Measurements from ENCODE around the gene STARD8. TPM values are rescaled to one million over a fixed set of nuclear protein-coding genes. Genes with fewer than 3 reads are reported as not detected.

Gene STARD8
- total RNA-seq, 1 donor from 2014 or later, result 1.7 TPM

- no peak for DNase-seq
Observed at GRCh38 chrX:68691921-68692320, 44.5 kb downstream of the STARD8 start.

DNA sequence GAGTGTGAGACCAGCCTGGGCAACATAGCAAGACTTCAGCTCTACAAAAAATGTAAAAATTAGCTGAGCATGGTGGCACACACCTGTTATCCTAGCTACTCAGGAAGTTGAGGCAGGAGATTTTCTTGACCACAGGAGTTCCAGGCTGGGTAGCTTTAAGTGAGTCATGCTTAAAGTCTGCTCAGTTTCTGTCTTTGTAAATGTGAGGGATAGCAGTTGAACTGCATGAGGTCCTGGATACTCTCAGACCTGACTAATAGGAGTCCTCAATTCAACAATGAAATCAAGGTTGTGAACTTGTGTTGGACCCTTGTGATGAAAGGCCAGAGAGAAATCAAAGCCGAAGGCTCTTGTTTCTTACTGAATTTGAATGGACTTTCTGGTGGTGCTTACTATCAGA is 45.2 kb downstream of the STARD8 start:
- no peak for DNase-seq

DNA sequence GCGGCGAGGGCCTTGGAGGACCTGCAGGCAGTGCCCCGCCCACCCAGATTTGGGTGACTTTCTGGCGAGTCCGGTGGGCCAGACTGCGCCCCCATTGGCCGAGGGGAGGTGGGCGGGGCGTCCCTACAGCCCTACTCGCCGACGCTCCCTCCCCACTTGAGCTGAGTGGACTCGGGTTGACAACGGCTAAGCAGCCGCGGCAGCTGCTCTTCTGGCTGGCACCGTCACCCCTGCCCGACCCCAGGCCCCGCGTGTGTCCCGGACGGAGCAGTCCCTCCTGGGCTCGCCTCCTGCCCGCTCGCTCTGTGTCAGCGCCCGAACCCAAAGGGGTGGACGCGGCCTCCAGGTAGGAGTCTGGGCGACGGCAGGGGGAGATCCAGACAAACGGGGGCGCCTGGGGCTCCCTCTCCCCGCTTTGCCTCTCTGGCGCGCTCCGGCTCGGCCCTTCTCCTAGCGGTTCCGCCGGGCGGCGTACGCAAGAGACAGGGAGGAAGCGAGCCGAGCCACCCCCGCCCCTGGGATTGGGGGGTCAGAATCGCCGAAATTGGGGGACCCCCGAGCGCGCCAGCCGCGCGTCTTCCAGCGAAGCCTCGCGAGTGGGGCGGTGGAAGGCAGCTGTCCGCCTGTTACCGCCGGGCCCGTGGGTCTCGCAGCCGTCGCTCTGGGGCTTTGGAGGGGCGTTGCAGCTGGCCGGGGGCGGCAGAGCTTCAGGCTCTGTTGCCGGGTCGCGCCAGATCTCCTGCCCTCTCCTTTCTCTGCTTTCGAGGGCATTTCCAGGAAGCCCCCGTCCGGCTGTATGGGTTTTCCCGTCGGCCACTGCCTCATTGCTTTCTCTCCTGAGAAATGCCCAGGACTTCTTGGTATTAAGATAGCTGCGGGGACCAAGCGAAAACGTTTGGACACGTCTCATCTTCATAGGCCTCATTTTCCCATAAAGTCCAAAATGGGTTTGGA is 46.3 kb downstream of the STARD8 start:
- DNase-seq, result peak; percentile 34

DNA sequence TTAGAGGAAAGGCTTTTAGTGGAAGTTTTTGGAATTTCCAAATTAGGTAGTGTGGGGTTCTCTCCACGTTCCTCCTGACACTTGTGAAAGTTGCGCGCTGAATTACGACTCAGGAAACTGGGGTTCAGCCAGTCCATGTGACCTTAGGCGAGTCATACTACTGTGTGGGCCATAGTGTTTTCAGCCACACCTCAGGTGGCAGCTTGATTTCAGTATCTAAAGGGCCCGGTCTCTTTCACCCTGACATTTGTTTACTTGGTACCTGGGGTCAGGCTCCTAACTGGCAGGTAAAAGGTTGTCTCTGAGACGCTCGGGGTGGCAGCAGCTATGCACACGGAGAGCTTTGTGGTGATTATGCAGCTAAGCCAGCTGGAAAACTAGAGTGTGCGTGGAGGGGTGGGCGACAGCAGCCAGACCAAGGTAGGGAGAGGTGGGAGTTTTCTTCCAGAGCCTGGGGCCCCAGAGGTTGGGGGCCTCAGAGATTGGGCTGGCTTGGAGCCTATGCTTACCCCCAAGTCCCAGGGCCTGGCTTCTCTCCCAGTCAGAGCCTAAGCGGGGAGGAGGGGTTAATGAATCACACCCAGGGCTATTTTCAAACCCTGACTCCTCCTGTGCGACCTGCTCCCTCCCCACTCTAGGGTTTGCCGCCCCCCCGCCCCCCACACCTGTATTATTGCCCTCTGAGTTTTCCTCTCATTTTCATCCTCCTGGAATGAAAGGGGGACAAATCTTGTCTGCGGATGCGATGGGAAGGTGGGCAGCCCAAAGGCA is 47.2 kb downstream of the STARD8 start:
- no peak for DNase-seq

DNA sequence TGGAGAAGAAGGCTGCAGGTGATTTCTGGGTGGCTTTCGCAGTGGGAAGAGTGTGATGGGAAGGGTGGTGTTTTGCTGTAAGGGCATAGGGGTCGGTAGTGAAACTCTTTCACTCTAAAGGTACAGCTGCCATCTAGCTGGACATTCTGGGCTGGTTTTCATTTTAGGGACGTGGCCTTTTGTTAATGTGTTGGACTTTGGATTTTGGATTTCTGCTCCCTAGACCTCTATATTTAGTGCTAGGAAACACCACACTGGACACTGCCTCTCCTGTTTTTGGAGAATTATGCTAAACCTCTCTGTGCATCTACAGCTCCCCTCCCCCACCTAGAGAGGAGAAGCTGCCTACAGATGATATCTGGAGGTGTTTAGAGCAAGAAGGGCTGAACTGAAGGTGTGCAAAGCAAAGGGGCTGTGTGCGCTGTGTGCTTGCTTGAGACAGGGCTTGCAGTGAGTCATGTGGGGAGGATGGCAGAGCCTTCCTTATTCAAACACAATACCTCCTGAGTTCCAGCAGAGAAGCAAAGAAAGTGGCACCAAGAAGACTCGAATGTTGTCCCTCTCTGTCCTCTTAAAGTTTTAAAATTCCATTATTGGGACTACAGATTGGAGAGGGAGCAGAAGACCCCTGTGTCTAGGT is 47.9 kb downstream of the STARD8 start:
- DNase-seq, result no peak

DNA sequence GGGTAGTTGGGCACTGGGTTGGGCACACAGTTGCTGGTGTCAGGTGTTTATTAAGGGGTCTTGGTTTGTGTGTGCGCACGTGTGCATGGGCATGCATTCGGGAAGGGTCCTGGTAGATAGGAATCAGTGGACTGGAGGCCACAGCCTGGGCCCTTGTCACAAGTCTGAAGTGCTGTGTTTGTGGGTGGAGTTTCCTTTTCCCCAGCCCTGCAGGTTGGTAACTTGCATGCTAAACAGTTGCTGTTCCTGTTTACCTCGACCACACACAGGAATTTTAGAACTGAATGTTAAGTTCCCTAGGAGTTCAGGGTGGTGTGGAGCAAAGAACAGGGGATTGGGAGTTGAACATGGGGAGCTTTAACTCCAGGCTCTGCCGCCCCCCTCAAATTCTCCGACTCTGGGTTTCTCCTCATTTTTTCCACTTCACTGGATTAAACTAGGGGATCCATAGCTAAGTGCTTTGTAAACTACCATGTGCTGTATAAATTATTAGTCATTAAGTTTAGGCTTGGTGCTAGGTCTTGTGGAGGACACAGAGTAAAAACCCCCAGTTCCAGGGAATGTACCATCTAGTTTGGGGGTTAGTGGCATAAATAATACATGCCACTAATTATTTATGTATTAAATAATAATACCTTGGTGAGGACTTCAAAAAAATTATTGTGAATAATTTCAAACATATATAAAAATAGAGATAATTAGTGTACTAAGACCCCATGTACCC is 49.0 kb downstream of the STARD8 start:
- no peak for DNase-seq

- DNase-seq, result no peak
Observed at GRCh38 chrX:68697036-68697435, 49.6 kb downstream of the STARD8 start.

GRCh38 chrX:68697465-68698125 is 50.1 kb downstream of the STARD8 start:
- DNase-seq, result no peak

GRCh38 chrX:68698942-68699341 is 51.5 kb downstream of the STARD8 start:
- no peak for DNase-seq

DNA sequence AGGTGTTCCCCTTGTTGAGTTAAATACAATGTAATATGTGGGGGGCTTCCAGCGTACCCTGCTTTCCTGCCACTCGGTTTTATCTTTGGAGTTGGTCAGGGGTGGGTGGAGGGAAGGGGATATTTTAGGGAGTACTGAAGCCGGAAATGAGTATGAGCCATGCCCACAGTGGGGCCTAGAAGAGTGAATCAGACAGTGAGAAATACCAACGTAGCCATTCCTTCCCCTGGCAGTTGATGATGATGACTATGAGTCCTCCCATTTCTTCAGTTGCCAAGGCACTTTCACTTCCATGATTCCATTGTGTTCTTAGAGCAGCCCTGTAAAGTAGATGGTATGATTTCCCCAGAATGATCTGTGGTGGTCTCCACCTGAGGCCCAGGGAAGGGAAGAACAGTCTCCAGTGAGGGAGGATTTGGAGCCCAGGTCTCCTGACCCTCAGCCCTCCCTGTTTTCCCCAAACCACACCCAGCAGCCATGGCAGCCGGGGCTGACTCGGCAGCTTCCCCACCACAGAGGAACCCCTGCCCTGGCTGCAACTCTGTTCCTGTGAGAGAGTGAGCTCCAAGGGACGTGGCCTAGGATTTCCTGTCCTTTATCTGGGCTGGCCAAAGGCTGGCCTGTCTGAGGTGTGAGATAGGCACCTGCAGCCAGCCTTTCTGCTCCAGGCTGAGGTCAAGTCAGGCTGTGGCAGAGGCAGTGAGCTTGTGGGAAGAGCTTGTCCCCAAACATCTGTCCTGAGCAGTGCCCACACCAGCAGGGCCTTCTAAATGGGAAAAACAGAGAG is 52.7 kb downstream of the STARD8 start:
- DNase-seq, result no peak

GRCh38 chrX:68703369-68703768 is 55.9 kb downstream of the STARD8 start:
- no peak for DNase-seq

DNA sequence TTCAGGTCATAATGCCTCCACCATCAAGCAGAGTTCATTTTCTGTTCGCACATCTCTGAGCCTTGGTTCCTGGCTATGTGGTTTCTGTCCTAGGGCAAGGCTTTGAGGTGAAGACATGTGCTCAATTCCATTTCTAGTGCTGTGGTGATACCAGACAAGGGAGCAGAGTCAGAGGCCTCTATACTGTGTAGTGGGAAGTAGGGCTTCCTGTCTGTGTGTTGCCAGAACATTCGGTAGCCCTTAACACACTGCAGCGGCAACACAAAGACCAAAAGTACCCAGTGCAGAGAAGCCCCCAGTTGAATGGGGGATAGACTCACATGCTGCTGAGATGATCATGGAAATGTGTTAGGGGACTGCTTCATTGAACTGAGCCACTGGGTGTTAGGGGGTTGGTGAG is 56.4 kb downstream of the STARD8 start:
- DNase-seq, result no peak

DNA sequence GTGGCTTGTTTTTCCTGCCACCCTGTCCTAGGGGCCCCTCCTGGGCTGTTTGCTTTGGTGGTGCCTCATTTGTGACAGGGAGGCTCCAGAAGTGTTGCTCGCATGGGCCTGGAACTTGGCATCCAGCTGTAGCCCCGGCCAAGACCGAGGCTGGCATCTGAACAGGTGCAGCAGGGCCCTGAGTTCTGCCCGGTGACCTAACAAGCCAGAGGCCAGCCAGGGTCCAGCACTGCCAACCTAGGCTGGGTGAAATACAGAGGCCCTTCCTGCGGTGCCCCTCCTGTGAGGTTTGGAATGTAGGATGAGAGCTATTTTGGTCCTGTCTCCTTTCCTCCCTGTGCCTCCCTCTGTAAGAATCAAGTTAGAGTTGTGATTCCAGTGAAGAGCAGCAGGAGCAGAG is 58.5 kb downstream of the STARD8 start:
- DNase-seq, result no peak

GRCh38 chrX:68708503-68709290 is 61.2 kb downstream of the STARD8 start:
- DNase-seq, result no peak

- DNase-seq, result no peak
Observed at GRCh38 chrX:68710870-68711576, 63.6 kb downstream of the STARD8 start.

- no peak for DNase-seq
Observed at GRCh38 chrX:68711845-68712244, 64.4 kb downstream of the STARD8 start.

DNA sequence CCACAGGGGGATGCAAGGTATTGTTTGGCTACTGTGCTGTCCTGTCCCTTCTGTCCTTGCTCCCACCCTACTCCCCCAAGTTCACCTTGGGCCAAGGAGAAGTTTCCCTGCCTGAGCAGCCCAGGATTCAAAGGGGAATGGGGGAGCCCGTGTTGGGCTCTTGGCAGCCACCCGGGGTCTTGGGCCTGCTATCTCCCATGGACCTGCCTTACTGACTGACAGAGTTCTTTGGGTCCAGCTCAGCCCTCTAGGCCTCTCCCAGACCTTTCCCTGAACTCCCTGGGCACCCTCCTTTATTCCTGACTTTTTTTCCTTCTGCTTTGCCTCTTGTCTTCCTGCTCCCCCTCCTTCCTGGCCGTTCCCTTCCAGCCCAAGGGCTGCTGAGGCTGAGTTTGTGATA is 67.4 kb downstream of the STARD8 start:
- DNase-seq, result no peak

DNA sequence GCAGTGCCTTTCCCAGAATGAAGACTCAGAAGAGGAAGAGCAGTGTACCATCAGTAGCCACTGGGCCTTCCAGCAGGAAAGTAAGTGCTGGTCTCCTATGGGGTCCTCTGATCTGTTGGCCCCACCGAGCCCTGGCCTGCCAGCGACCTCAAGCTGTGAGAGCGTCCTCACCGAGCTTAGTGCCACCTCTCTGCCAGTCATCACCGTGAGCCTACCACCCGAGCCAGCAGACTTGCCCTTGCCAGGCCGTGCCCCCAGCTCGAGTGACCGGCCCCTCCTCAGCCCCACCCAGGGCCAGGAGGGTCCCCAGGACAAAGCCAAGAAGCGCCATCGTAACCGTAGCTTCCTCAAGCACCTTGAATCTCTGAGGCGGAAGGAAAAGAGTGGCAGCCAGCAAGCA is 69.7 kb downstream of the STARD8 start:
- DNase-seq, result no peak

All from occipital lobe (tissue), 2 donors.